DND-41 (cell line): ENCODE results near the gene TWIST2.

Experiments used
- ATAC-seq: fragments of 200-7000 bp; cut with Tn5 transposase; 3 replicates; pipeline ENCODE4 v1.9.1; 2021; ENCODE audit warnings: low read depth; ENCODE audit not compliant: insufficient read depth
- DNase-seq: peaks from one replicate; pipeline ENCODE4 v3.0.0-alpha.2; 2020
- H2AFZ ChIP-seq: 2 replicates; pipeline ENCODE4 v1.6.0; 2012; ENCODE audit warnings: low read depth, low read length
- H3K27ac ChIP-seq: 2 replicates; pipeline ENCODE4 v1.5.1; 2012; ENCODE audit warnings: low read length, inconsistent platforms
- H3K27me3 ChIP-seq: fragments of 200-600 bp; sonication (generic); 2 replicates; pipeline ENCODE4 v1.6.0; 2012; ENCODE audit warnings: low read length, mild to moderate bottlenecking, inconsistent platforms; ENCODE audit not compliant: insufficient read depth, poor library complexity
- H3K36me3 ChIP-seq: 2 replicates; pipeline ENCODE4 v1.5.1; 2012; ENCODE audit warnings: low read length, inconsistent platforms; ENCODE audit not compliant: insufficient read depth
- H3K4me1 ChIP-seq: 2 replicates; pipeline ENCODE4 v1.5.1; 2012; ENCODE audit warnings: mild to moderate bottlenecking, low read length; ENCODE audit not compliant: insufficient read depth
- H3K4me2 ChIP-seq: 2 replicates; pipeline ENCODE4 v1.6.0; 2012; ENCODE audit warnings: mild to moderate bottlenecking, moderate library complexity, low read length, inconsistent platforms; ENCODE audit not compliant: insufficient read depth
- H3K4me3 ChIP-seq, 2 experiments: fragments of 200-600 bp in 1 of 2; shearing (Covaris generic) in 1 of 2; 2 replicates each; pipeline ENCODE4 v1.5.1; 2012 to 2016; ENCODE audit warnings: inconsistent platforms in 2 of 2, low read length in 2 of 2, mild to moderate bottlenecking in 2 of 2, low read depth in 1 of 2, moderate library complexity in 1 of 2
- H3K79me2 ChIP-seq: 2 replicates; pipeline ENCODE4 v1.6.0; 2012; ENCODE audit warnings: low read length, inconsistent platforms; ENCODE audit not compliant: insufficient read depth
- H3K9ac ChIP-seq: 2 replicates; pipeline ENCODE4 v1.6.0; 2012; ENCODE audit warnings: low read depth, mild to moderate bottlenecking, inconsistent platforms, low read length, moderate library complexity
- H3K9me3 ChIP-seq: 2 replicates; pipeline ENCODE4 v1.5.1; 2012; ENCODE audit warnings: low read length, moderate library complexity, mild to moderate bottlenecking, inconsistent platforms; ENCODE audit not compliant: insufficient read depth, severe bottlenecking
- H4K20me1 ChIP-seq: 2 replicates; pipeline ENCODE4 v1.6.0; 2012; ENCODE audit warnings: low read length; ENCODE audit not compliant: insufficient read depth
- EZH2 ChIP-seq: IDR thresholded peaks from 3 replicates; pipeline ENCODE4 v1.6.1; 2012; ENCODE audit warnings: borderline replicate concordance, low read depth, mild to moderate bottlenecking, moderate library complexity, low read length, inconsistent platforms; ENCODE audit not compliant: severe bottlenecking
- TF ChIP-seq, protein P1 (sequence below): IDR thresholded peaks from 2 replicates; pipeline ENCODE4 v1.5.1; 2012; ENCODE audit warnings: borderline replicate concordance, low read length, moderate library complexity, mild to moderate bottlenecking; ENCODE audit not compliant: poor library complexity, severe bottlenecking; ENCODE audit errors: extremely low read depth

Gene TWIST2

DNA sequence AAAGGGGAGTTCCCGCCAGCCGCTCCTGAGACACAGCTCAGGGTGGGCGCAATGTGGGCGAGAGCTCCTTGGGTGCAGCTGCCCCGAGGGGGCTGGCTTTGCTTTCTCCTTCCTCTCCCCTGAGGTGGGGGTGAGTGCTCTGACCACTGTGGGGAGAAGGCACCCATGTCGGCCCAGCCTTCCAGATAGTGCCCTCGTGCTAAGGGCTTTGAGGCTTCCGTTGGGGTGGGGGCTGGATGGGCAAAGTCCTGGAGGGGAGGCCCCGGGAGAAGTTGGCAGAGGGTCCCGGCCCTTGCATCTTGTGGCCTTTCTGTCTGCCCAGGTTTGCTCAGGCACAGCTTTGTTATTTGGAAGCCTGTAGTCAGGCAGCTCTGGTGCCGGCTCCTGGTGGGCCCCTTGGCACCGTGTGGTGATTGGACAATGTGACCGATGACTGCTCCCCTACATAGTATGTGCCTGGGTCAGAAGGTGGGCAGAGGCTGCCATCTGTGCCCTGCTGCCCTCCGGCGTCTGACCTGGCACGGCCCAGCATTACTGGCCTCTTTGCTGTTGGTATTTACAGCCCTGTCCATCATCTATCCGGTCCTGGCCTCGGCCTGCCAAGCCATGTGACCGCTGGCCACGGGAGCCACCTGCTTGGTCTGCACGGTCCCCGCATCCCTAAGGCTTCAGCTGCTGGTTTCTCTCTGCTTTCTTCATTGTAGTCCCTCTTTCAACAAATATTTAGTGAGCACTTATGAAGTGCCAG, 50.8 kb downstream of the TWIST2 start:
- TF ChIP-seq EZH2 = no peak
- TF ChIP-seq, protein P1, sequence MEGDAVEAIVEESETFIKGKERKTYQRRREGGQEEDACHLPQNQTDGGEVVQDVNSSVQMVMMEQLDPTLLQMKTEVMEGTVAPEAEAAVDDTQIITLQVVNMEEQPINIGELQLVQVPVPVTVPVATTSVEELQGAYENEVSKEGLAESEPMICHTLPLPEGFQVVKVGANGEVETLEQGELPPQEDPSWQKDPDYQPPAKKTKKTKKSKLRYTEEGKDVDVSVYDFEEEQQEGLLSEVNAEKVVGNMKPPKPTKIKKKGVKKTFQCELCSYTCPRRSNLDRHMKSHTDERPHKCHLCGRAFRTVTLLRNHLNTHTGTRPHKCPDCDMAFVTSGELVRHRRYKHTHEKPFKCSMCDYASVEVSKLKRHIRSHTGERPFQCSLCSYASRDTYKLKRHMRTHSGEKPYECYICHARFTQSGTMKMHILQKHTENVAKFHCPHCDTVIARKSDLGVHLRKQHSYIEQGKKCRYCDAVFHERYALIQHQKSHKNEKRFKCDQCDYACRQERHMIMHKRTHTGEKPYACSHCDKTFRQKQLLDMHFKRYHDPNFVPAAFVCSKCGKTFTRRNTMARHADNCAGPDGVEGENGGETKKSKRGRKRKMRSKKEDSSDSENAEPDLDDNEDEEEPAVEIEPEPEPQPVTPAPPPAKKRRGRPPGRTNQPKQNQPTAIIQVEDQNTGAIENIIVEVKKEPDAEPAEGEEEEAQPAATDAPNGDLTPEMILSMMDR = no peak
- ATAC-seq (no peak), DNase-seq (no peak)
- H3K27me3 ChIP-seq = peaks cover 5% of the 10 kb centered on the region
- no peak overlapping the region for H3K4me3 ChIP-seq
- H3K36me3 ChIP-seq = no peaks in the 10 kb centered on the region
- H3K4me1 ChIP-seq = no peaks in the 10 kb centered on the region
- H4K20me1 ChIP-seq = peaks cover 3% of the 10 kb centered on the region; the same call in 1 of the 2 replicates
- H3K27ac ChIP-seq = no peak overlapping the region
- H3K9ac ChIP-seq = no peak overlapping the region
- H2AFZ ChIP-seq = no peak overlapping the region
- no peak overlapping the region for H3K4me2 ChIP-seq
- no peaks in the 10 kb centered on the region for H3K9me3 ChIP-seq
- H3K79me2 ChIP-seq = no peaks in the 10 kb centered on the region

DNA sequence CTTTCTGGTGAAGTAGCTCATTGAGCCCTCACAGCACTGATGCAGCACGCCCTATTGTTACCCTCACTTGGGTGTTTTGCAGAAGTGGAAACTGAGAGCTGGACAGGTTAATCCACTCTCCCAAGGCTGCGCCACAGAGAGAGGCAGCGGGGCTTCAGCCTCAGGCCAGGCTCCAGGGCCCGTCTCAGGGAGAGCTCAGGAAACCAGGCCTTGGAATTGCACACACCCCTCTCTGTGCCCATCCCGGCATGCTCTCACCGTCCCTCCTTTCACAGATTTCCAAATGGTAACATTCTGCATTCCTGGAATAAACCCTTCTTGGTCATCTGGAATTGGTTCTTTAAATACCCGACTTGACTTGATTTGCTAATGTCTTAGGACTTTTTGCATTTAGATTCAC, 51.5 kb downstream of the TWIST2 start:
- no peak for ATAC-seq
- TF ChIP-seq, protein P1 = no peak
- TF ChIP-seq EZH2 = no peak
- Histone ChIP-seq H3K9me3 (no peaks in the 10 kb centered on the region), H3K36me3 (no peaks in the 10 kb centered on the region), H2AFZ (no peak overlapping the region), H3K9ac (no peak overlapping the region), H3K4me3 (no peak overlapping the region), H4K20me1 (peaks cover 3% of the 10 kb centered on the region; the same call in 1 of the 2 replicates), H3K27me3 (peaks cover 5% of the 10 kb centered on the region), H3K79me2 (no peaks in the 10 kb centered on the region), H3K4me1 (no peaks in the 10 kb centered on the region), H3K27ac (no peak overlapping the region), H3K4me2 (no peak overlapping the region)
- DNase-seq = no peak

DNA sequence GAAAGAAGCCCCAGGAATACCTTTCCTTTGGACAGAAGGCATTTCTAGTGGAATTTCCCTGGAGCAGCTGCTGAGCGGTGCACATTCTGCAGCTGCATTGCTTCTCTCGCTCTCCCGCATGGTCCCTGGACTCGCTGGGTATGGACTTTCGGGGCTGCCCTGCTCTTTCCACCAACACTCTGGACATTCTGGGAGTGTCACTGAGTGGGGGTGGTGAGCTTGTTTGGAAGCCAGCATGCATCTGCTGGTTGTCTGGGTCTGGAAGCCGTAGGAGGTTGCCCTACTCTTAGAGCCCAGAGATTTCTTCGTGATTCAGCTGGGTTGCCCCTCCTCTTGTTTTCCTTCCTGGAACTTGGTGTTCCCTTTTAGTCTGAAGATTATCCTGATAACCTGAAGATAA, 52.6 kb downstream of the TWIST2 start:
- Histone ChIP-seq H3K36me3 (no peaks in the 10 kb centered on the region), H3K4me3 (no peak overlapping the region), H4K20me1 (peaks cover 3% of the 10 kb centered on the region; the same call in 1 of the 2 replicates), H3K4me1 (no peaks in the 10 kb centered on the region), H3K27ac (no peak overlapping the region), H3K27me3 (peaks cover 5% of the 10 kb centered on the region), H3K9me3 (no peaks in the 10 kb centered on the region), H2AFZ (no peak overlapping the region), H3K79me2 (no peaks in the 10 kb centered on the region), H3K4me2 (no peak overlapping the region), H3K9ac (no peak overlapping the region)
- TF ChIP-seq EZH2 = no peak
- TF ChIP-seq, protein P1 = no peak
- no peak for ATAC-seq
- DNase-seq = no peak
